ENCODE data around the gene KLRD1. TPM values are rescaled to one million over a fixed set of nuclear protein-coding genes. Genes with fewer than 3 reads are reported as not detected.
"Not testable (repeated sequence)": the region's sequence is repeated elsewhere in the genome, so short reads cannot be mapped to it uniquely, and the experiment has no call there.

The KLRD1 gene
- total RNA-seq, 1 experiment from 2014 or later, result not detected

DNA sequence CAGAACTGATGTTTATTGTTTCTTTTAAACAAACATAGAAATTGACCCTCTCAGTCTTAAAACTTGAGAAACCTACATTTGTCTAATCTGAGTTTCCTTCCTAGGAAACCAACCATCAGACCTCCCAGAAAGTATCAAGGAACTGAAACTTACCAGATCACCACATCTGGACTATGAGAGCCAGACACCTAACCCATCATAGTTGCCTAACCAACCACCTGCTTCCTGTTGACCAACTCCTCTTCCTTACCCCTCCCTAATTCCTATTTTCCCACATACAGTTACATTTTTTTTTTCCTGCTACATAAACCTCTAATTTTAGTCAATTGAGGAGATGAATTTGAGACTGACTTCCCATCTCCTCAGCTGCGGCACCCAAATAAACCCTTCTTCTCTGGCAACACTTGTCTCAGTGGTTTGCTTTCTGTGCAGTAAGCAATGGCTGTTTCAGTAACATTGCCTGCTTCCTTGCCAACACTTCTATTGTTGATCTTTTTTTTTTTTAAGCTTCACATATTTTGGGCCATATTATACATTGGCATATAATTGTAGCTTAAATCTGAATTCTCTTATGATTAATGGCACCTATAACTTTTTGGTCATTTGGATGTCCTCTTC, 34.3 kb downstream of the KLRD1 start:
- Histone ChIP-seq H2AFZ (ENCODE audit: low read length) (no peak overlapping the region), H3K9me2 (replicated peaks; ENCODE audit: insufficient read depth, low read length) (no peaks in the 10 kb centered on the region), H3K27me3 (ENCODE audit: low read length) (no peaks in the 10 kb centered on the region), H4K20me1 (ENCODE audit: insufficient read depth, low read depth, low read length) (no peaks in the 10 kb centered on the region), H3K4me2 (ENCODE audit: low read depth, low read length, poor library complexity, severe bottlenecking) (no peak overlapping the region), H3K4me3 (ENCODE audit: low read length) (no peak overlapping the region), H3K36me3 (ENCODE audit: insufficient read depth, low read length) (no peaks in the 10 kb centered on the region), H3K9ac (ENCODE audit: low read length) (no peak overlapping the region), H3K9me3 (ENCODE audit: low read length) (no peaks in the 10 kb centered on the region), H3K79me2 (ENCODE audit: low read length) (no peaks in the 10 kb centered on the region), H3K4me1 (ENCODE audit: low read length) (no peaks in the 10 kb centered on the region), H3K27ac (ENCODE audit: low read length) (no peak overlapping the region)
- DNase-seq, result no peak

DNA sequence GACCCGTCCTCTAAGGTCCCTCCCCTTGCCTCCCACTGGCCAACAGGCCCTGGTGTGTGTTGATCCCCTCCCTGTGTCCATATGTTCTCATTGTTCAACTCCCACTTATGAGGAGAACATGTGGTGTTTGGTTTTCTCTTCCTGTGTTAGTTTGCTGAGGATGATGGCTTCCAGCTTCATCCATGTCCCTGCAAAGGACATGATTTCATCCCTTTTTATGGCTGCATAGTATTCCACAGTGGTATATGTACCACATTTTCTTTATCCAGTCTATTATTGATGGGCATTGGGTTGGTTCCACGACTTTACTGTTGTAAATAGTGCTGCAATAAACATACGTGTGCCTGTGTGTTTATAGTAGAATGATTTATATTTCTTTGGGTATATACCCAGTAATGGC, 43.8 kb downstream of the KLRD1 start:
- not testable (repeated sequence) for H3K9ac ChIP-seq (ENCODE audit: low read length); H3K36me3 ChIP-seq (ENCODE audit: insufficient read depth, low read length); H3K79me2 ChIP-seq (ENCODE audit: low read length); H3K4me2 ChIP-seq (ENCODE audit: low read depth, low read length, poor library complexity, severe bottlenecking); H2AFZ ChIP-seq (ENCODE audit: low read length); DNase-seq; H3K4me1 ChIP-seq (ENCODE audit: low read length); H3K9me3 ChIP-seq (ENCODE audit: low read length); H3K4me3 ChIP-seq (ENCODE audit: low read length); H3K27me3 ChIP-seq (ENCODE audit: low read length); H3K27ac ChIP-seq (ENCODE audit: low read length); H4K20me1 ChIP-seq (ENCODE audit: insufficient read depth, low read depth, low read length); H3K9me2 ChIP-seq (replicated peaks; ENCODE audit: insufficient read depth, low read length)

- Histone ChIP-seq H3K4me2 (ENCODE audit: low read depth, low read length, poor library complexity, severe bottlenecking) (no peak overlapping the region), H3K9ac (ENCODE audit: low read length) (no peak overlapping the region), H3K4me1 (ENCODE audit: low read length) (no peaks in the 10 kb centered on the region), H4K20me1 (ENCODE audit: insufficient read depth, low read depth, low read length) (no peaks in the 10 kb centered on the region), H3K79me2 (ENCODE audit: low read length) (no peaks in the 10 kb centered on the region), H3K9me3 (ENCODE audit: low read length) (no peaks in the 10 kb centered on the region), H3K4me3 (ENCODE audit: low read length) (no peak overlapping the region), H3K27ac (ENCODE audit: low read length) (no peak overlapping the region), H3K9me2 (replicated peaks; ENCODE audit: insufficient read depth, low read length) (no peaks in the 10 kb centered on the region), H2AFZ (ENCODE audit: low read length) (no peak overlapping the region), H3K36me3 (ENCODE audit: insufficient read depth, low read length) (no peaks in the 10 kb centered on the region), H3K27me3 (ENCODE audit: low read length) (no peaks in the 10 kb centered on the region)
- DNase-seq, result no peak
Observed at GRCh38 chr12:10354071-10354470, 46.4 kb downstream of the KLRD1 start.

GRCh38 chr12:10354502-10354901, 46.8 kb downstream of the KLRD1 start:
- Histone ChIP-seq H3K9me3 (ENCODE audit: low read length) (no peaks in the 10 kb centered on the region), H2AFZ (ENCODE audit: low read length) (no peak overlapping the region), H3K79me2 (ENCODE audit: low read length) (no peaks in the 10 kb centered on the region), H4K20me1 (ENCODE audit: insufficient read depth, low read depth, low read length) (no peaks in the 10 kb centered on the region), H3K4me2 (ENCODE audit: low read depth, low read length, poor library complexity, severe bottlenecking) (no peak overlapping the region), H3K36me3 (ENCODE audit: insufficient read depth, low read length) (no peaks in the 10 kb centered on the region), H3K4me1 (ENCODE audit: low read length) (no peaks in the 10 kb centered on the region), H3K4me3 (ENCODE audit: low read length) (no peak overlapping the region), H3K27me3 (ENCODE audit: low read length) (no peaks in the 10 kb centered on the region), H3K27ac (ENCODE audit: low read length) (no peak overlapping the region), H3K9ac (ENCODE audit: low read length) (no peak overlapping the region), H3K9me2 (replicated peaks; ENCODE audit: insufficient read depth, low read length) (no peaks in the 10 kb centered on the region)
- no peak for DNase-seq

DNA sequence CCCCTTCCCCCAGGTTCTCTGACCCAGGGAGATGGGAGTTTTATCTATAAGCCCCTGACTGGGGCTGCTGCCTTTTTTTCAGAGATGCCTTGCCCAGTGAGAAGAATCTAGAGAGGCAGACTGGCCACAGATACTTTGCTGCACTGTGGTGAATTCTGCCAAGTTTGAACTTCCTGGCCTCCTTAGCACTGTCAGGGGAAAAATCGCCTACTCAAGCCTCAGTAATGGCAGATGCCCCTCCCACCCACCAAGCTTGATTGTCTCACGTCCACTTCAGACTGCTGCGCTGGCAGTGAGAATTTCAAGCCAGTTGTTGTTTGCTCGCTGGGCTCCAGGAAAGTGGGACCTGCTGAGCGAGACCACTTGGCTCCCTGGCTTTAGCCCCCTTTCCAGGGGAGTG, 50.5 kb downstream of the KLRD1 start:
- H3K9me3 ChIP-seq (ENCODE audit: low read length), result no peaks in the 10 kb centered on the region

DNA sequence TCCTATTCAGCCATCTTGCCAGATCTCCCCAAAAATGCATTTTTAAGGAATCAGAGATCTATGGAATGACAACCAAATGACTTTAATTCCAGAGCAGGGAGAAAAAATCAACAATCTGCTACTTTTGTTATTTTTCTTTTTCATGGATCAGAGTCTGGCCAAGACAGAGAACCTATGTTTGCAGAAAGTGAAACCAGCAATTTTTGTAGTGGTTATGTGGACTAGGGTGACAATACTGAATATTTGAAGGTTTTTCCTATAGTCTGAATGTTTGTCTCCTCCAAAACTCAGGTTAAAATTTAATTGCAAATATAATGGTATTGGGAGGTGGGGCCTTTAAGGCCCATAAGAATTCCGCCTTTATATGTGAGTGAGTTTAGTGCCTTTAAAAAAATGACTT, 51.3 kb downstream of the KLRD1 start:
- H3K9ac ChIP-seq (ENCODE audit: low read length), result no peak overlapping the region
- H3K4me3 ChIP-seq (ENCODE audit: low read length), result no peak overlapping the region
- DNase-seq, result no peak
- H3K9me2 ChIP-seq (replicated peaks; ENCODE audit: insufficient read depth, low read length), result no peaks in the 10 kb centered on the region
- H3K4me1 ChIP-seq (ENCODE audit: low read length), result peaks cover under 1% of the 10 kb centered on the region; the same call in 1 of the 2 replicates
- H3K79me2 ChIP-seq (ENCODE audit: low read length), result no peaks in the 10 kb centered on the region
- no peaks in the 10 kb centered on the region for H3K27me3 ChIP-seq (ENCODE audit: low read length)
- H2AFZ ChIP-seq (ENCODE audit: low read length), result no peak overlapping the region
- no peaks in the 10 kb centered on the region for H3K36me3 ChIP-seq (ENCODE audit: insufficient read depth, low read length)
- no peak overlapping the region for H3K4me2 ChIP-seq (ENCODE audit: low read depth, low read length, poor library complexity, severe bottlenecking)
- H3K9me3 ChIP-seq (ENCODE audit: low read length), result no peaks in the 10 kb centered on the region
- no peak overlapping the region for H3K27ac ChIP-seq (ENCODE audit: low read length)
- no peaks in the 10 kb centered on the region for H4K20me1 ChIP-seq (ENCODE audit: insufficient read depth, low read depth, low read length)

More for the DNA sequence above, 50.5 kb downstream of the KLRD1 start:
- Histone ChIP-seq H3K9ac (ENCODE audit: low read length) (no peak overlapping the region), H4K20me1 (ENCODE audit: insufficient read depth, low read depth, low read length) (no peaks in the 10 kb centered on the region), H2AFZ (ENCODE audit: low read length) (no peak overlapping the region), H3K4me1 (ENCODE audit: low read length) (no peaks in the 10 kb centered on the region), H3K4me2 (ENCODE audit: low read depth, low read length, poor library complexity, severe bottlenecking) (no peak overlapping the region), H3K9me2 (replicated peaks; ENCODE audit: insufficient read depth, low read length) (no peaks in the 10 kb centered on the region), H3K79me2 (ENCODE audit: low read length) (no peaks in the 10 kb centered on the region), H3K4me3 (ENCODE audit: low read length) (no peak overlapping the region), H3K27me3 (ENCODE audit: low read length) (no peaks in the 10 kb centered on the region), H3K27ac (ENCODE audit: low read length) (no peak overlapping the region), H3K36me3 (ENCODE audit: insufficient read depth, low read length) (no peaks in the 10 kb centered on the region)
- DNase-seq, result no peak

GRCh38 chr12:10361084-10361483, 53.4 kb downstream of the KLRD1 start:
- H3K36me3 ChIP-seq (ENCODE audit: insufficient read depth, low read length), result no peaks in the 10 kb centered on the region
- no peak overlapping the region for H3K4me2 ChIP-seq (ENCODE audit: low read depth, low read length, poor library complexity, severe bottlenecking)
- H3K79me2 ChIP-seq (ENCODE audit: low read length), result no peaks in the 10 kb centered on the region
- H3K9me3 ChIP-seq (ENCODE audit: low read length), result no peaks in the 10 kb centered on the region
- peak; percentile 61 for DNase-seq
- H3K4me3 ChIP-seq (ENCODE audit: low read length), result no peak overlapping the region
- no peaks in the 10 kb centered on the region for H3K27me3 ChIP-seq (ENCODE audit: low read length)
- H4K20me1 ChIP-seq (ENCODE audit: insufficient read depth, low read depth, low read length), result no peaks in the 10 kb centered on the region
- no peak overlapping the region for H3K9ac ChIP-seq (ENCODE audit: low read length)
- 0 out of 2 replicates have a peak overlapping the region, but pooled peaks have one; percentile 9 for H2AFZ ChIP-seq (ENCODE audit: low read length)
- H3K27ac ChIP-seq (ENCODE audit: low read length), result no peak overlapping the region
- peaks cover 19% of the 10 kb centered on the region for H3K4me1 ChIP-seq (ENCODE audit: low read length)
- H3K9me2 ChIP-seq (replicated peaks; ENCODE audit: insufficient read depth, low read length), result no peaks in the 10 kb centered on the region

- H4K20me1 ChIP-seq (ENCODE audit: insufficient read depth, low read depth, low read length), result no peaks in the 10 kb centered on the region
- H3K4me1 ChIP-seq (ENCODE audit: low read length), result peaks cover 19% of the 10 kb centered on the region
- 0 out of 2 replicates have a peak overlapping the region, but pooled peaks have one; percentile 9 for H2AFZ ChIP-seq (ENCODE audit: low read length)
- no peaks in the 10 kb centered on the region for H3K27me3 ChIP-seq (ENCODE audit: low read length)
- no peaks in the 10 kb centered on the region for H3K36me3 ChIP-seq (ENCODE audit: insufficient read depth, low read length)
- DNase-seq, result no peak
- H3K4me2 ChIP-seq (ENCODE audit: low read depth, low read length, poor library complexity, severe bottlenecking), result no peak overlapping the region
- H3K4me3 ChIP-seq (ENCODE audit: low read length), result no peak overlapping the region
- no peaks in the 10 kb centered on the region for H3K79me2 ChIP-seq (ENCODE audit: low read length)
- no peak overlapping the region for H3K27ac ChIP-seq (ENCODE audit: low read length)
- no peaks in the 10 kb centered on the region for H3K9me2 ChIP-seq (replicated peaks; ENCODE audit: insufficient read depth, low read length)
- H3K9me3 ChIP-seq (ENCODE audit: low read length), result no peaks in the 10 kb centered on the region
- H3K9ac ChIP-seq (ENCODE audit: low read length), result no peak overlapping the region
Observed at GRCh38 chr12:10361622-10362021, 54.0 kb downstream of the KLRD1 start.

Measured in Karpas-422 (cell line).